ENCODE data around the gene L2HGDH.

L2HGDH gene

GRCh38 chr14:50285861-50286260, 26.2 kb downstream of the L2HGDH start:
- Mint-ChIP-seq H3K9me3 (no peaks in the 10 kb centered on the region), H3K27me3 (no peaks in the 10 kb centered on the region), H3K4me1 (ENCODE audit: low read depth) (no peaks in the 10 kb centered on the region), H3K27ac (no peak overlapping the region), H3K36me3 (ENCODE audit: low read depth) (peaks cover 26% of the 10 kb centered on the region), H3K4me3 (no peak overlapping the region)
- no peak for DNase-seq

- no peaks in the 10 kb centered on the region for H3K27me3 Mint-ChIP-seq
- H3K4me1 Mint-ChIP-seq (ENCODE audit: low read depth) = no peaks in the 10 kb centered on the region
- peaks cover 22% of the 10 kb centered on the region for H3K36me3 Mint-ChIP-seq (ENCODE audit: low read depth)
- H3K4me3 Mint-ChIP-seq = no peak overlapping the region
- no peaks in the 10 kb centered on the region for H3K9me3 Mint-ChIP-seq
- DNase-seq = no peak
- no peak overlapping the region for H3K27ac Mint-ChIP-seq
Measured at GRCh38 chr14:50272498-50272897, 39.5 kb downstream of the L2HGDH start.

GRCh38 chr14:50270932-50271331, 41.1 kb downstream of the L2HGDH start:
- peaks cover 17% of the 10 kb centered on the region for H3K36me3 Mint-ChIP-seq (ENCODE audit: low read depth)
- no peak overlapping the region for H3K27ac Mint-ChIP-seq

GRCh38 chr14:50265029-50265428, 47.0 kb downstream of the L2HGDH start:
- no peak for DNase-seq
- Mint-ChIP-seq H3K4me1 (ENCODE audit: low read depth) (no peaks in the 10 kb centered on the region), H3K4me3 (no peak overlapping the region), H3K9me3 (no peaks in the 10 kb centered on the region), H3K36me3 (ENCODE audit: low read depth) (peaks cover 39% of the 10 kb centered on the region), H3K27me3 (no peaks in the 10 kb centered on the region), H3K27ac (no peak overlapping the region)

More at GRCh38 chr14:50270932-50271331, 41.1 kb downstream of the L2HGDH start:
- DNase-seq = no peak
- no peaks in the 10 kb centered on the region for H3K4me1 Mint-ChIP-seq (ENCODE audit: low read depth)
- H3K27me3 Mint-ChIP-seq = no peaks in the 10 kb centered on the region
- no peak overlapping the region for H3K4me3 Mint-ChIP-seq
- H3K9me3 Mint-ChIP-seq = no peaks in the 10 kb centered on the region

GRCh38 chr14:50263321-50263720, 48.7 kb downstream of the L2HGDH start:
- no peaks in the 10 kb centered on the region for H3K27me3 Mint-ChIP-seq
- DNase-seq = no peak
- no peaks in the 10 kb centered on the region for H3K9me3 Mint-ChIP-seq
- H3K27ac Mint-ChIP-seq = no peak overlapping the region
- H3K4me1 Mint-ChIP-seq (ENCODE audit: low read depth) = no peaks in the 10 kb centered on the region
- no peak overlapping the region for H3K4me3 Mint-ChIP-seq
- peaks cover 32% of the 10 kb centered on the region for H3K36me3 Mint-ChIP-seq (ENCODE audit: low read depth)

- H3K9me3 Mint-ChIP-seq = no peaks in the 10 kb centered on the region
- H3K36me3 Mint-ChIP-seq (ENCODE audit: low read depth) = peaks cover 30% of the 10 kb centered on the region
- H3K27me3 Mint-ChIP-seq = no peaks in the 10 kb centered on the region
- H3K4me3 Mint-ChIP-seq = no peak overlapping the region
- peaks cover under 1% of the 10 kb centered on the region for H3K4me1 Mint-ChIP-seq (ENCODE audit: low read depth)
- no peak for DNase-seq
- no peak overlapping the region for H3K27ac Mint-ChIP-seq
Measured at GRCh38 chr14:50262865-50263264, 49.2 kb downstream of the L2HGDH start.

- no peak for DNase-seq
- Mint-ChIP-seq H3K4me1 (ENCODE audit: low read depth) (peaks cover 2% of the 10 kb centered on the region), H3K9me3 (no peaks in the 10 kb centered on the region), H3K36me3 (ENCODE audit: low read depth) (peaks cover 24% of the 10 kb centered on the region), H3K4me3 (no peak overlapping the region), H3K27me3 (no peaks in the 10 kb centered on the region), H3K27ac (no peak overlapping the region)
Measured at GRCh38 chr14:50260511-50260910, 51.5 kb downstream of the L2HGDH start.

GRCh38 chr14:50260072-50260471, 52.0 kb downstream of the L2HGDH start:
- Mint-ChIP-seq H3K4me3 (no peak overlapping the region), H3K9me3 (no peaks in the 10 kb centered on the region), H3K27ac (no peak overlapping the region), H3K27me3 (no peaks in the 10 kb centered on the region), H3K4me1 (ENCODE audit: low read depth) (peaks cover 2% of the 10 kb centered on the region), H3K36me3 (ENCODE audit: low read depth) (peaks cover 22% of the 10 kb centered on the region)
- no peak for DNase-seq

- no peaks in the 10 kb centered on the region for H3K9me3 Mint-ChIP-seq
- H3K36me3 Mint-ChIP-seq (ENCODE audit: low read depth) = peaks cover 26% of the 10 kb centered on the region
- no peak overlapping the region for H3K4me3 Mint-ChIP-seq
- H3K4me1 Mint-ChIP-seq (ENCODE audit: low read depth) = peaks cover 2% of the 10 kb centered on the region
- no peaks in the 10 kb centered on the region for H3K27me3 Mint-ChIP-seq
- DNase-seq = no peak
- H3K27ac Mint-ChIP-seq = no peak overlapping the region
Measured at GRCh38 chr14:50257732-50258131, 54.3 kb downstream of the L2HGDH start.

GRCh38 chr14:50254248-50254647, 57.8 kb downstream of the L2HGDH start:
- DNase-seq = no peak
- Mint-ChIP-seq H3K4me1 (ENCODE audit: low read depth) (peaks cover 2% of the 10 kb centered on the region), H3K27me3 (no peaks in the 10 kb centered on the region), H3K27ac (no peak overlapping the region), H3K4me3 (no peak overlapping the region), H3K9me3 (no peaks in the 10 kb centered on the region), H3K36me3 (ENCODE audit: low read depth) (peaks cover 46% of the 10 kb centered on the region)

- H3K9me3 Mint-ChIP-seq = no peaks in the 10 kb centered on the region
Measured at GRCh38 chr14:50249136-50249775, 62.8 kb downstream of the L2HGDH start.

GRCh38 chr14:50247245-50247644, 64.8 kb downstream of the L2HGDH start:
- H3K4me3 Mint-ChIP-seq = no peak overlapping the region
- no peaks in the 10 kb centered on the region for H3K27me3 Mint-ChIP-seq
- no peak for DNase-seq
- H3K27ac Mint-ChIP-seq = no peak overlapping the region
- no peaks in the 10 kb centered on the region for H3K4me1 Mint-ChIP-seq (ENCODE audit: low read depth)
- H3K9me3 Mint-ChIP-seq = no peaks in the 10 kb centered on the region
- peaks cover 40% of the 10 kb centered on the region for H3K36me3 Mint-ChIP-seq (ENCODE audit: low read depth)

More at GRCh38 chr14:50249136-50249775, 62.8 kb downstream of the L2HGDH start:
- H3K4me1 Mint-ChIP-seq (ENCODE audit: low read depth) = no peaks in the 10 kb centered on the region
- DNase-seq = no peak
- H3K4me3 Mint-ChIP-seq = no peak overlapping the region
- H3K36me3 Mint-ChIP-seq (ENCODE audit: low read depth) = peaks cover 57% of the 10 kb centered on the region
- no peak overlapping the region for H3K27ac Mint-ChIP-seq
- H3K27me3 Mint-ChIP-seq = no peaks in the 10 kb centered on the region

- no peak for DNase-seq
- Mint-ChIP-seq H3K9me3 (no peaks in the 10 kb centered on the region), H3K27ac (no peak overlapping the region), H3K36me3 (ENCODE audit: low read depth) (peaks cover 15% of the 10 kb centered on the region), H3K27me3 (no peaks in the 10 kb centered on the region), H3K4me1 (ENCODE audit: low read depth) (no peaks in the 10 kb centered on the region), H3K4me3 (no peak overlapping the region)
Measured at GRCh38 chr14:50242566-50243310, 69.3 kb downstream of the L2HGDH start.

GRCh38 chr14:50242096-50242495, 69.9 kb downstream of the L2HGDH start:
- H3K36me3 Mint-ChIP-seq (ENCODE audit: low read depth) = peaks cover 15% of the 10 kb centered on the region
- no peak overlapping the region for H3K27ac Mint-ChIP-seq
- no peaks in the 10 kb centered on the region for H3K4me1 Mint-ChIP-seq (ENCODE audit: low read depth)
- H3K9me3 Mint-ChIP-seq = no peaks in the 10 kb centered on the region
- DNase-seq = no peak
- no peak overlapping the region for H3K4me3 Mint-ChIP-seq
- no peaks in the 10 kb centered on the region for H3K27me3 Mint-ChIP-seq

GRCh38 chr14:50237427-50237826, 74.6 kb downstream of the L2HGDH start:
- no peaks in the 10 kb centered on the region for H3K27me3 Mint-ChIP-seq
- no peak overlapping the region for H3K27ac Mint-ChIP-seq

More at GRCh38 chr14:50237427-50237826, 74.6 kb downstream of the L2HGDH start:
- peaks cover 5% of the 10 kb centered on the region for H3K9me3 Mint-ChIP-seq
- H3K4me1 Mint-ChIP-seq (ENCODE audit: low read depth) = peaks cover 19% of the 10 kb centered on the region
- peaks cover 8% of the 10 kb centered on the region for H3K36me3 Mint-ChIP-seq (ENCODE audit: low read depth)
- DNase-seq = no peak
- no peak overlapping the region for H3K4me3 Mint-ChIP-seq

Measured in activated T-cell treated with anti-CD3 and anti-CD28 coated beads, Interleukin-2, amount 50 U/mL, for 24 hours (primary cell).